ENCODE measurements around the gene CTNNBL1. TPM values are rescaled to one million over a fixed set of nuclear protein-coding genes. Genes with fewer than 3 reads are reported as not detected.

CTNNBL1 gene, protein sequence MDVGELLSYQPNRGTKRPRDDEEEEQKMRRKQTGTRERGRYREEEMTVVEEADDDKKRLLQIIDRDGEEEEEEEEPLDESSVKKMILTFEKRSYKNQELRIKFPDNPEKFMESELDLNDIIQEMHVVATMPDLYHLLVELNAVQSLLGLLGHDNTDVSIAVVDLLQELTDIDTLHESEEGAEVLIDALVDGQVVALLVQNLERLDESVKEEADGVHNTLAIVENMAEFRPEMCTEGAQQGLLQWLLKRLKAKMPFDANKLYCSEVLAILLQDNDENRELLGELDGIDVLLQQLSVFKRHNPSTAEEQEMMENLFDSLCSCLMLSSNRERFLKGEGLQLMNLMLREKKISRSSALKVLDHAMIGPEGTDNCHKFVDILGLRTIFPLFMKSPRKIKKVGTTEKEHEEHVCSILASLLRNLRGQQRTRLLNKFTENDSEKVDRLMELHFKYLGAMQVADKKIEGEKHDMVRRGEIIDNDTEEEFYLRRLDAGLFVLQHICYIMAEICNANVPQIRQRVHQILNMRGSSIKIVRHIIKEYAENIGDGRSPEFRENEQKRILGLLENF
- total RNA-seq (2021) (64.4 to 69.3 TPM (median 64.4 TPM) in 3 replicates), Bru-seq, nascent RNA (percentile 70 among the genes with signal in this experiment)
- long read RNA-seq, experiment 1, transcript CTNNBL1-201 (16 exons, 1,925 nt): major isoform, 219 of 249 reads
- long read RNA-seq, experiment 1, partial matches to known transcripts: 10 of 249 reads
- long read RNA-seq, experiment 1, other reads (novel, unspliced or antisense): 20 of 249 reads
- long read RNA-seq, experiment 2, transcript CTNNBL1-201 (16 exons, 1,925 nt): major isoform, 24 of 56 reads
- long read RNA-seq, experiment 2, partial matches to known transcripts: 19 of 56 reads
- long read RNA-seq, experiment 2, other reads (novel, unspliced or antisense): 12 of 56 reads
- long read RNA-seq, experiment 3, transcript CTNNBL1-201 (16 exons, 1,925 nt): major isoform, 178 of 228 reads
- long read RNA-seq, experiment 3, partial matches to known transcripts: 29 of 228 reads
- long read RNA-seq, experiment 3, other reads (novel, unspliced or antisense): 21 of 228 reads

DNA sequence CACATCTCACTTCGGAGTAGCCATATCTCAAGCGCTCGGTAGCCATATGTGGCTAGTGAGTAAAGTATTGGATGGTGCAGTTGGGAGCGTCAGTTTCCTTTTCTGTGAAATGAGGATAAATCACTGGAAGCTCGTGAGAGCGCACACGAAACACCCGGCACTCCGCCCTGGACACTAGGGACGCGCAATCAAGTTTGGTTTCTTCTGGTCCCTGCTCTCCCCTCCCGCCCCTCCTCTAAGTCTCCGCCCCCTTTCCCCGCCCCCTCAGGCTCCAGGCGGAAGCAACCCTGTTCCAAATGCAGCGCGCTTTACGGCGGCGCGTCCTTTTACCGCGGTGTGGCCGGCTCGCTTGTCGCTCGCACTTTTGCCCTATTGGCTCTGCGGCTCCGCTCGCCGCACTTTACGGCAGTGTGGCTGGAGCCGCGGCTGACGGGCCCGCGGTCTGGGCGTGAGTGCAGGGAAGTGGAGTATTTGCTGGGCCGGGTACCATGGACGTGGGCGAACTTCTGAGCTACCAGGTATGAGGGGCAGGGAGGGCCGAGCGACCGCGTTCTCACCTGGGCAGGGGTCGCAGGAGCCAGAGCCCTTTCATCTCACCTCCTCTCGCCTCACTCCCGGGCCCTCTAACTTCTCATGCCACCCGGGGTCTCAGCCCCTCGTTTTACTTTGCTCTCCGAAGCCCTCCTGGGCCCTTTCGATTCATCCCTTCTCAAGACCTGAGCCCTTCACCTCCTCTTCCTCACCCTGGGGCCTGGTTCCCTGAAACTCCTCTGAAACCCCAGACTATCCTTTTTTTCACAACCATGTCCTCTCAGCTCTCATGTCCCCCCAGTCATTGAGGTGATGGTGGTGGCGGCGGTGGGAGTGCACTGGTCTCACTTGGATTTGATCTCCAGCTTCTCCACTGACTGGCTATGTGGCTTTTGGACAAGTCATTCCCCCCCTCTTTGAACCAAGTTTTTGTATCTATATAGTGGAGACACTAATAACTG lies at the start of gene CTNNBL1:
Gene CTNNBL1 (plus strand): TSS at position 396 of the 992 bp plus-strand sequence. CDS start 93 bp downstream, at position 489.
- no peaks in the 10 kb centered on the region for H3K9me3 Mint-ChIP-seq
- peak within 1 kb of the TSS; percentile 99 for H3K4me3 Mint-ChIP-seq
- peaks cover 5% of the 10 kb centered on the region for H3K4me1 Mint-ChIP-seq
- CTCF ChIA-PET: interaction anchor here (1.0 to 2.5 kb wide), 2 partner anchors 32 to 129 kb away, joined by 5 to 11 read pairs; no protein-coding TSS in a partner anchor
- peaks cover 19% of the 10 kb centered on the region for H3K27me3 Mint-ChIP-seq (ENCODE audit: low read depth)
- ATAC-seq (peak; percentile 96), DNase-seq (ENCODE audit: low spot score) (peak; percentile 99)
- H3K36me3 Mint-ChIP-seq: no peaks in the 10 kb centered on the region
- POLR2A ChIA-PET: interaction anchor here (0.8 kb wide), 1 partner anchor 64 kb away, joined by 3 read pairs; no protein-coding TSS in a partner anchor
- no peak within 1 kb of the TSS; the same call in 1 of the 2 replicates for H3K27ac Mint-ChIP-seq
- TF ChIP-seq NFYB (CRISPR knock-in tag; conservative IDR thresholded peaks at IDR 0.05; ENCODE audit: low read depth) (peak; percentile 96), SP1 (CRISPR knock-in tag; conservative IDR thresholded peaks at IDR 0.05) (peak; percentile 78), GABPB1 (CRISPR knock-in tag; IDR thresholded peaks at IDR 0.05) (peak; percentile 82), ZBTB21 (CRISPR knock-in tag; IDR thresholded peaks at IDR 0.05; ENCODE audit: borderline replicate concordance) (peak; percentile 40; the same call in 1 of the 2 replicates), CREM (CRISPR knock-in tag; IDR thresholded peaks at IDR 0.05) (peak; percentile 60; the same call in 1 of the 2 replicates), FOXK1 (CRISPR knock-in tag; IDR thresholded peaks at IDR 0.05) (peak; percentile 89), ZNF232 (CRISPR knock-in tag; IDR thresholded peaks at IDR 0.05) (0 out of 2 replicates have a peak, but pooled peaks have one; percentile 20)
- TF ChIP-seq, protein P1, sequence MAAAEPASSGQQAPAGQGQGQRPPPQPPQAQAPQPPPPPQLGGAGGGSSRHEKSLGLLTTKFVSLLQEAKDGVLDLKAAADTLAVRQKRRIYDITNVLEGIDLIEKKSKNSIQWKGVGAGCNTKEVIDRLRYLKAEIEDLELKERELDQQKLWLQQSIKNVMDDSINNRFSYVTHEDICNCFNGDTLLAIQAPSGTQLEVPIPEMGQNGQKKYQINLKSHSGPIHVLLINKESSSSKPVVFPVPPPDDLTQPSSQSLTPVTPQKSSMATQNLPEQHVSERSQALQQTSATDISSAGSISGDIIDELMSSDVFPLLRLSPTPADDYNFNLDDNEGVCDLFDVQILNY (CRISPR knock-in tag; IDR thresholded peaks at IDR 0.05): peak; percentile 70; the same call in 1 of the 2 replicates
- TF ChIP-seq, protein P2, sequence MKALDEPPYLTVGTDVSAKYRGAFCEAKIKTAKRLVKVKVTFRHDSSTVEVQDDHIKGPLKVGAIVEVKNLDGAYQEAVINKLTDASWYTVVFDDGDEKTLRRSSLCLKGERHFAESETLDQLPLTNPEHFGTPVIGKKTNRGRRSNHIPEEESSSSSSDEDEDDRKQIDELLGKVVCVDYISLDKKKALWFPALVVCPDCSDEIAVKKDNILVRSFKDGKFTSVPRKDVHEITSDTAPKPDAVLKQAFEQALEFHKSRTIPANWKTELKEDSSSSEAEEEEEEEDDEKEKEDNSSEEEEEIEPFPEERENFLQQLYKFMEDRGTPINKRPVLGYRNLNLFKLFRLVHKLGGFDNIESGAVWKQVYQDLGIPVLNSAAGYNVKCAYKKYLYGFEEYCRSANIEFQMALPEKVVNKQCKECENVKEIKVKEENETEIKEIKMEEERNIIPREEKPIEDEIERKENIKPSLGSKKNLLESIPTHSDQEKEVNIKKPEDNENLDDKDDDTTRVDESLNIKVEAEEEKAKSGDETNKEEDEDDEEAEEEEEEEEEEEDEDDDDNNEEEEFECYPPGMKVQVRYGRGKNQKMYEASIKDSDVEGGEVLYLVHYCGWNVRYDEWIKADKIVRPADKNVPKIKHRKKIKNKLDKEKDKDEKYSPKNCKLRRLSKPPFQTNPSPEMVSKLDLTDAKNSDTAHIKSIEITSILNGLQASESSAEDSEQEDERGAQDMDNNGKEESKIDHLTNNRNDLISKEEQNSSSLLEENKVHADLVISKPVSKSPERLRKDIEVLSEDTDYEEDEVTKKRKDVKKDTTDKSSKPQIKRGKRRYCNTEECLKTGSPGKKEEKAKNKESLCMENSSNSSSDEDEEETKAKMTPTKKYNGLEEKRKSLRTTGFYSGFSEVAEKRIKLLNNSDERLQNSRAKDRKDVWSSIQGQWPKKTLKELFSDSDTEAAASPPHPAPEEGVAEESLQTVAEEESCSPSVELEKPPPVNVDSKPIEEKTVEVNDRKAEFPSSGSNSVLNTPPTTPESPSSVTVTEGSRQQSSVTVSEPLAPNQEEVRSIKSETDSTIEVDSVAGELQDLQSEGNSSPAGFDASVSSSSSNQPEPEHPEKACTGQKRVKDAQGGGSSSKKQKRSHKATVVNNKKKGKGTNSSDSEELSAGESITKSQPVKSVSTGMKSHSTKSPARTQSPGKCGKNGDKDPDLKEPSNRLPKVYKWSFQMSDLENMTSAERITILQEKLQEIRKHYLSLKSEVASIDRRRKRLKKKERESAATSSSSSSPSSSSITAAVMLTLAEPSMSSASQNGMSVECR (CRISPR knock-in tag; IDR thresholded peaks at IDR 0.05; ENCODE audit: borderline replicate concordance): peak; percentile 25; the same call in 1 of the 2 replicates
- TF ChIP-seq, protein P3, sequence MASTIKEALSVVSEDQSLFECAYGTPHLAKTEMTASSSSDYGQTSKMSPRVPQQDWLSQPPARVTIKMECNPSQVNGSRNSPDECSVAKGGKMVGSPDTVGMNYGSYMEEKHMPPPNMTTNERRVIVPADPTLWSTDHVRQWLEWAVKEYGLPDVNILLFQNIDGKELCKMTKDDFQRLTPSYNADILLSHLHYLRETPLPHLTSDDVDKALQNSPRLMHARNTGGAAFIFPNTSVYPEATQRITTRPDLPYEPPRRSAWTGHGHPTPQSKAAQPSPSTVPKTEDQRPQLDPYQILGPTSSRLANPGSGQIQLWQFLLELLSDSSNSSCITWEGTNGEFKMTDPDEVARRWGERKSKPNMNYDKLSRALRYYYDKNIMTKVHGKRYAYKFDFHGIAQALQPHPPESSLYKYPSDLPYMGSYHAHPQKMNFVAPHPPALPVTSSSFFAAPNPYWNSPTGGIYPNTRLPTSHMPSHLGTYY (CRISPR knock-in tag; IDR thresholded peaks at IDR 0.05): no peak
- TF ChIP-seq, protein P4, sequence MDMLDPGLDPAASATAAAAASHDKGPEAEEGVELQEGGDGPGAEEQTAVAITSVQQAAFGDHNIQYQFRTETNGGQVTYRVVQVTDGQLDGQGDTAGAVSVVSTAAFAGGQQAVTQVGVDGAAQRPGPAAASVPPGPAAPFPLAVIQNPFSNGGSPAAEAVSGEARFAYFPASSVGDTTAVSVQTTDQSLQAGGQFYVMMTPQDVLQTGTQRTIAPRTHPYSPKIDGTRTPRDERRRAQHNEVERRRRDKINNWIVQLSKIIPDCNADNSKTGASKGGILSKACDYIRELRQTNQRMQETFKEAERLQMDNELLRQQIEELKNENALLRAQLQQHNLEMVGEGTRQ (CRISPR knock-in tag; IDR thresholded peaks at IDR 0.05): peak; percentile 32; the same call in 1 of the 2 replicates
- TF ChIP-seq, protein P5, sequence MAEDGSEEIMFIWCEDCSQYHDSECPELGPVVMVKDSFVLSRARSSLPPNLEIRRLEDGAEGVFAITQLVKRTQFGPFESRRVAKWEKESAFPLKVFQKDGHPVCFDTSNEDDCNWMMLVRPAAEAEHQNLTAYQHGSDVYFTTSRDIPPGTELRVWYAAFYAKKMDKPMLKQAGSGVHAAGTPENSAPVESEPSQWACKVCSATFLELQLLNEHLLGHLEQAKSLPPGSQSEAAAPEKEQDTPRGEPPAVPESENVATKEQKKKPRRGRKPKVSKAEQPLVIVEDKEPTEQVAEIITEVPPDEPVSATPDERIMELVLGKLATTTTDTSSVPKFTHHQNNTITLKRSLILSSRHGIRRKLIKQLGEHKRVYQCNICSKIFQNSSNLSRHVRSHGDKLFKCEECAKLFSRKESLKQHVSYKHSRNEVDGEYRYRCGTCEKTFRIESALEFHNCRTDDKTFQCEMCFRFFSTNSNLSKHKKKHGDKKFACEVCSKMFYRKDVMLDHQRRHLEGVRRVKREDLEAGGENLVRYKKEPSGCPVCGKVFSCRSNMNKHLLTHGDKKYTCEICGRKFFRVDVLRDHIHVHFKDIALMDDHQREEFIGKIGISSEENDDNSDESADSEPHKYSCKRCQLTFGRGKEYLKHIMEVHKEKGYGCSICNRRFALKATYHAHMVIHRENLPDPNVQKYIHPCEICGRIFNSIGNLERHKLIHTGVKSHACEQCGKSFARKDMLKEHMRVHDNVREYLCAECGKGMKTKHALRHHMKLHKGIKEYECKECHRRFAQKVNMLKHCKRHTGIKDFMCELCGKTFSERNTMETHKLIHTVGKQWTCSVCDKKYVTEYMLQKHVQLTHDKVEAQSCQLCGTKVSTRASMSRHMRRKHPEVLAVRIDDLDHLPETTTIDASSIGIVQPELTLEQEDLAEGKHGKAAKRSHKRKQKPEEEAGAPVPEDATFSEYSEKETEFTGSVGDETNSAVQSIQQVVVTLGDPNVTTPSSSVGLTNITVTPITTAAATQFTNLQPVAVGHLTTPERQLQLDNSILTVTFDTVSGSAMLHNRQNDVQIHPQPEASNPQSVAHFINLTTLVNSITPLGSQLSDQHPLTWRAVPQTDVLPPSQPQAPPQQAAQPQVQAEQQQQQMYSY (CRISPR knock-in tag; IDR thresholded peaks at IDR 0.05): no peak
- TF ChIP-seq, protein P6, sequence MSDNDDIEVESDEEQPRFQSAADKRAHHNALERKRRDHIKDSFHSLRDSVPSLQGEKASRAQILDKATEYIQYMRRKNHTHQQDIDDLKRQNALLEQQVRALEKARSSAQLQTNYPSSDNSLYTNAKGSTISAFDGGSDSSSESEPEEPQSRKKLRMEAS (CRISPR knock-in tag; IDR thresholded peaks at IDR 0.05): peak; percentile 54; the same call in 1 of the 2 replicates
- TF ChIP-seq, protein P7, sequence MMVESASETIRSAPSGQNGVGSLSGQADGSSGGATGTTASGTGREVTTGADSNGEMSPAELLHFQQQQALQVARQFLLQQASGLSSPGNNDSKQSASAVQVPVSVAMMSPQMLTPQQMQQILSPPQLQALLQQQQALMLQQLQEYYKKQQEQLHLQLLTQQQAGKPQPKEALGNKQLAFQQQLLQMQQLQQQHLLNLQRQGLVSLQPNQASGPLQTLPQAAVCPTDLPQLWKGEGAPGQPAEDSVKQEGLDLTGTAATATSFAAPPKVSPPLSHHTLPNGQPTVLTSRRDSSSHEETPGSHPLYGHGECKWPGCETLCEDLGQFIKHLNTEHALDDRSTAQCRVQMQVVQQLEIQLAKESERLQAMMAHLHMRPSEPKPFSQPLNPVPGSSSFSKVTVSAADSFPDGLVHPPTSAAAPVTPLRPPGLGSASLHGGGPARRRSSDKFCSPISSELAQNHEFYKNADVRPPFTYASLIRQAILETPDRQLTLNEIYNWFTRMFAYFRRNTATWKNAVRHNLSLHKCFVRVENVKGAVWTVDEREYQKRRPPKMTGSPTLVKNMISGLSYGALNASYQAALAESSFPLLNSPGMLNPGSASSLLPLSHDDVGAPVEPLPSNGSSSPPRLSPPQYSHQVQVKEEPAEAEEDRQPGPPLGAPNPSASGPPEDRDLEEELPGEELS (CRISPR knock-in tag; IDR thresholded peaks at IDR 0.05): 0 out of 2 replicates have a peak, but pooled peaks have one; percentile 16
